ENCODE results near the gene PDE2A. TPM values are rescaled to one million over a fixed set of nuclear protein-coding genes. Genes with fewer than 3 reads are reported as not detected.

The PDE2A gene
- total RNA-seq, 1 experiment from 2014 or later, result 0.58 TPM

DNA sequence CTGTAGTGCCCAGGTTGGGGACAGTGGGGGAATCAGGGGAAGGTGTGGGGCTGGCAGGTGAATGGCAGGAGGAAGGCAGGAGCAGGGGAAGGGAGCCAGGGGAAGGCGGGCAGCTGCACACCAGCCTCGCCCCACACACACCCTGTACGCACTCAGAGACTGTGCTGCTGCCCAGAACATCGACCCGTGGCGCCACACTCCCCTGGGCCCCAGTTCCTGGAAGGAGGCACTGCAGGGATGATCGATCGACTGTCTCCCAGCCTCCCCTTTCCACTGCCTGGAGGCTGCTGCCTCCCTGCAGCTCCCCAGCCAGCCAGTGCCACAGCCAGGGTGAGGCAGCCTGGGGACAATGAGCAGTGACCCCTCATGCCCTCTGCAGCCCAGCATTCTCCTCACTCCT is 19.2 kb downstream of the PDE2A start:
- Histone ChIP-seq H3K4me1 (ENCODE audit: insufficient read depth, low read length, poor library complexity, severe bottlenecking) (no peaks in the 10 kb centered on the region), H3K36me3 (ENCODE audit: insufficient read depth, low read length, poor library complexity, severe bottlenecking) (no peaks in the 10 kb centered on the region), H3K27me3 (replicated peaks; ENCODE audit: insufficient read depth, low read depth, low read length, poor library complexity) (no peaks in the 10 kb centered on the region), H3K4me3 (ENCODE audit: low read depth, low read length, poor library complexity, severe bottlenecking) (no peak overlapping the region), H3K27ac (ENCODE audit: low read depth, low read length, poor library complexity, severe bottlenecking) (no peak overlapping the region), H3K9me3 (ENCODE audit: low read depth, low read length, poor library complexity, severe bottlenecking) (no peaks in the 10 kb centered on the region)
- ChIA-PET POLR2A (ENCODE audit: low non-redundant PET) (no interaction called here), CTCF (no interaction called here)
- TF ChIP-seq EZH2 (IDR thresholded peaks at IDR 0.05; ENCODE audit: borderline replicate concordance, low read depth, low read length, poor library complexity, severe bottlenecking), result no peak
- no peak for DNase-seq (ENCODE audit: low spot score)
- no TSS peak for BruUV-seq (replicated peaks)
- intact Hi-C loops (cut with micrococcal nuclease; ENCODE audit: unreplicated experiment), result no loop called here

- ChIA-PET CTCF (no interaction called here), POLR2A (ENCODE audit: low non-redundant PET) (no interaction called here)
- no peak for DNase-seq (ENCODE audit: low spot score)
- H3K27ac ChIP-seq (ENCODE audit: low read depth, low read length, poor library complexity, severe bottlenecking), result no peak overlapping the region
- no peak for TF ChIP-seq EZH2 (IDR thresholded peaks at IDR 0.05; ENCODE audit: borderline replicate concordance, low read depth, low read length, poor library complexity, severe bottlenecking)
- no peak overlapping the region for H3K4me3 ChIP-seq (ENCODE audit: low read depth, low read length, poor library complexity, severe bottlenecking)
- intact Hi-C loops (cut with micrococcal nuclease; ENCODE audit: unreplicated experiment), result no loop called here
- BruUV-seq (replicated peaks), result no TSS peak
- no peaks in the 10 kb centered on the region for H3K9me3 ChIP-seq (ENCODE audit: low read depth, low read length, poor library complexity, severe bottlenecking)
- H3K27me3 ChIP-seq (replicated peaks; ENCODE audit: insufficient read depth, low read depth, low read length, poor library complexity), result no peaks in the 10 kb centered on the region
- no peaks in the 10 kb centered on the region for H3K36me3 ChIP-seq (ENCODE audit: insufficient read depth, low read length, poor library complexity, severe bottlenecking)
- no peaks in the 10 kb centered on the region for H3K4me1 ChIP-seq (ENCODE audit: insufficient read depth, low read length, poor library complexity, severe bottlenecking)
Observed at GRCh38 chr11:72653649-72654048, 20.6 kb downstream of the PDE2A start.

DNA sequence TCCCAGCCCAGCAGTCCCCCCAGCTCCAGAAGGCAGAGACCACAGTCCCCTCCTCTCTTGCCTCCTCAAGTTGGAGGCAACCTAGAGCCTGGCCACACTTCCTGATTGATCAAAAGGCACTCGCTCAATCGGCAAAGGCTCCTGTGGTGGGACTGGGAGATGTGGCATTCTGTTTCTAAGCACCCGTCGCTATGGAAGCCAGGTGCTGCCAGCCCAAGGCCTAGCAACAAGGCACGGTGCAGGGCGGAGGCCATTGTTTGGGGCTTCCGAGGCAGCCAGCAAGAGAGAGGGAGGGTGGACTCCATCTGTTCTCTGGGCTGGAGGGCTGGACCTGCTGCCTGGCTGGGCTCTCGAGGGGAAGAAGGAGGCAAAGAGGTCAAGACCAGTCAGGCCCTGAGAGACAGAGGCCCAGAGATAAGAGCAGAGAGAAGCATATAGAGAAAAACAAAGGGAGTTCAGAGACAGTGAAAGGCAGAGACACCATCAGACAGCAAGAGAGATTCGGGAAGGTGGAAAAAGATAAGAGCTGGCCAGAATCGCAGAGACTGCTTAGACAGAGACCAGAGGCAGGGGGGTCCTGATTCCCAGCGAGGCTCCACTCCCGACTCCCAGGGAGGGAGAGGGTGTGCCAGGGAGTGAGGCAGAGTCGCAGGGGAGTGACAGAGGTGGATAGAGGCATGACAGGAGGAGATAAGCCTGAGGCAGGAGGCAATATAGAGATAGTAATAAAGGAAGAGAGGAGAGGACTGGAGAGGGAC is 21.2 kb downstream of the PDE2A start:
- no TSS peak for BruUV-seq (replicated peaks)
- TF ChIP-seq EZH2 (IDR thresholded peaks at IDR 0.05; ENCODE audit: borderline replicate concordance, low read depth, low read length, poor library complexity, severe bottlenecking) (no peak), CTCF (conservative IDR thresholded peaks at IDR 0.05; ENCODE audit: low read depth, low read length) (no peak)
- H3K36me3 ChIP-seq (ENCODE audit: insufficient read depth, low read length, poor library complexity, severe bottlenecking), result no peaks in the 10 kb centered on the region
- no peak overlapping the region for H3K27ac ChIP-seq (ENCODE audit: low read depth, low read length, poor library complexity, severe bottlenecking)
- no peaks in the 10 kb centered on the region for H3K9me3 ChIP-seq (ENCODE audit: low read depth, low read length, poor library complexity, severe bottlenecking)
- H3K4me3 ChIP-seq (ENCODE audit: low read depth, low read length, poor library complexity, severe bottlenecking), result no peak overlapping the region
- POLR2A ChIA-PET (ENCODE audit: low non-redundant PET), result no interaction called here
- no peaks in the 10 kb centered on the region for H3K27me3 ChIP-seq (replicated peaks; ENCODE audit: insufficient read depth, low read depth, low read length, poor library complexity)
- CTCF ChIA-PET, result no interaction called here
- H3K4me1 ChIP-seq (ENCODE audit: insufficient read depth, low read length, poor library complexity, severe bottlenecking), result no peaks in the 10 kb centered on the region
- DNase-seq (ENCODE audit: low spot score), result no peak
- intact Hi-C loops (cut with micrococcal nuclease; ENCODE audit: unreplicated experiment), result no loop called here

DNA sequence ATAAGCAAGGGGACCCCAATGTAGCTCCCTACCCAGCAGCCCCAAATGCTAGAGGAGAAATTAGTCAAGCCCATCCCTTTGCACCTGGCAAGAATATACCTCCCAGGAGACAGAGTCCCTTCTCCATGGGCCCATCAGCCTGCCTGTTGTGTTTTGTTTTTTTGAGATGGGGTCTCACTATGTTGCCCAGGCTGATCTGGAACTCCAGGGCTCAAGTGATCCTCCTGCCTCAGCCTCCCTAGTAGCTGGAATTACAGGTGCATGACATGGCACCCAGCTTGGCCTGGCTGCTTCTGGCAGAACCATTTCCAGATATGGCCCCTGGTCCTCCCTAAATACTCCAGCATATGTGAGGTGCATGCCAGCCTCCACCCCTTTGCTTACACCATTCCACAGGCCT is 22.1 kb downstream of the PDE2A start:
- Histone ChIP-seq H3K27ac (ENCODE audit: low read depth, low read length, poor library complexity, severe bottlenecking) (no peak overlapping the region), H3K36me3 (ENCODE audit: insufficient read depth, low read length, poor library complexity, severe bottlenecking) (no peaks in the 10 kb centered on the region), H3K4me3 (ENCODE audit: low read depth, low read length, poor library complexity, severe bottlenecking) (no peak overlapping the region), H3K27me3 (replicated peaks; ENCODE audit: insufficient read depth, low read depth, low read length, poor library complexity) (no peaks in the 10 kb centered on the region), H3K9me3 (ENCODE audit: low read depth, low read length, poor library complexity, severe bottlenecking) (no peaks in the 10 kb centered on the region), H3K4me1 (ENCODE audit: insufficient read depth, low read length, poor library complexity, severe bottlenecking) (no peaks in the 10 kb centered on the region)
- TF ChIP-seq EZH2 (IDR thresholded peaks at IDR 0.05; ENCODE audit: borderline replicate concordance, low read depth, low read length, poor library complexity, severe bottlenecking), result no peak
- no peak for TF ChIP-seq CTCF (conservative IDR thresholded peaks at IDR 0.05; ENCODE audit: low read depth, low read length)
- ChIA-PET CTCF (interaction anchor here (0.6 kb wide), 1 partner anchor 14 kb away, joined by 3 read pairs; no protein-coding TSS in a partner anchor), POLR2A (ENCODE audit: low non-redundant PET) (no interaction called here)
- no peak for DNase-seq (ENCODE audit: low spot score)
- intact Hi-C loops (cut with micrococcal nuclease; ENCODE audit: unreplicated experiment), result no loop called here
- BruUV-seq (replicated peaks), result no TSS peak
